Uterus (tissue), 4 donors: Measurements from ENCODE around the gene SHC1. TPM values are rescaled to one million over a fixed set of nuclear protein-coding genes. Genes with fewer than 3 reads are reported as not detected.
A peak's percentile ranks its signal among the peaks of the same experiment; 100 is the strongest.

Experiments
- DNase-seq, 2 donors: peaks; one replicate each; pipeline ENCODE4 v3.0.0-alpha.2; 2019 to 2020
- H3K27ac ChIP-seq, 2 donors: fragments of 200-600 bp; sonication (generic); 1 replicate in 1 of 2; 2 replicates in 1 of 2; pipeline ENCODE4 v1.5.1; 2016 to 2018
- H3K27me3 ChIP-seq, 2 donors: fragments of 200-600 bp; sonication (generic); one replicate each; pipeline ENCODE4 v1.5.1; 2018 to 2019; ENCODE audit warnings: control low read depth in 1 of 2
- H3K36me3 ChIP-seq, 2 donors: fragments of 200-600 bp; sonication (generic); one replicate each; pipeline ENCODE4 v1.5.1; 2019; ENCODE audit warnings: control low read depth in 1 of 2
- H3K4me1 ChIP-seq, 2 donors: fragments of 200-600 bp; sonication (generic); one replicate each; pipeline ENCODE4 v1.5.1; 2018 to 2019; ENCODE audit warnings: control low read depth in 1 of 2
- H3K4me3 ChIP-seq, 2 donors: fragments of 200-600 bp; sonication (generic); 1 replicate in 1 of 2; 2 replicates in 1 of 2; pipeline ENCODE4 v1.5.1; 2018 to 2019; ENCODE audit warnings: mild to moderate bottlenecking in 1 of 2
- H3K9me3 ChIP-seq, 2 donors: fragments of 200-600 bp; sonication (generic); one replicate each; pipeline ENCODE4 v1.5.1; 2019; ENCODE audit warnings: control low read depth in 1 of 2
- POLR2A ChIP-seq, 2 donors: fragments of 450-650 bp; IDR thresholded peaks; one replicate each; pipeline ENCODE4 v1.6.1; 2016; ENCODE audit warnings: antibody characterized with exemption in 2 of 2, mild to moderate bottlenecking in 1 of 2, moderate library complexity in 1 of 2
- intact Hi-C: fragments of 100-400 bp; cut with DNase I; formaldehyde crosslinking; loops from one replicate; pipeline ENCODE4 v1.15.1; 2023; ENCODE audit warnings: low total_unique reads
- total RNA-seq, 4 donors: library from RNA; depleted of rRNA in 3 of 4; stranded (reverse); fragments of >200 nt in 3 of 4; gene quantifications; one replicate each; pipeline versions ENCODE4 v1.1.0 to v1.2.4, GENCODE V29; 2014 to 2023
- TF ChIP-seq, protein P1 (sequence below), 4 experiments: fragments of 200-600 bp in 2 of 4; fragments of 450-650 bp in 2 of 4; sonication (generic) in 2 of 4; IDR thresholded peaks; one replicate each; pipeline ENCODE4 v1.5.1; 2016 to 2019; ENCODE audit warnings: antibody characterized with exemption in 4 of 4, mild to moderate bottlenecking in 2 of 4, moderate library complexity in 1 of 4
- donor health status: DM: yes; HTN: yes; CAD: no.

Gene SHC1
- total RNA-seq, 4 donors from 2014 or later: 93.5 to 149 (median 101) TPM

DNA sequence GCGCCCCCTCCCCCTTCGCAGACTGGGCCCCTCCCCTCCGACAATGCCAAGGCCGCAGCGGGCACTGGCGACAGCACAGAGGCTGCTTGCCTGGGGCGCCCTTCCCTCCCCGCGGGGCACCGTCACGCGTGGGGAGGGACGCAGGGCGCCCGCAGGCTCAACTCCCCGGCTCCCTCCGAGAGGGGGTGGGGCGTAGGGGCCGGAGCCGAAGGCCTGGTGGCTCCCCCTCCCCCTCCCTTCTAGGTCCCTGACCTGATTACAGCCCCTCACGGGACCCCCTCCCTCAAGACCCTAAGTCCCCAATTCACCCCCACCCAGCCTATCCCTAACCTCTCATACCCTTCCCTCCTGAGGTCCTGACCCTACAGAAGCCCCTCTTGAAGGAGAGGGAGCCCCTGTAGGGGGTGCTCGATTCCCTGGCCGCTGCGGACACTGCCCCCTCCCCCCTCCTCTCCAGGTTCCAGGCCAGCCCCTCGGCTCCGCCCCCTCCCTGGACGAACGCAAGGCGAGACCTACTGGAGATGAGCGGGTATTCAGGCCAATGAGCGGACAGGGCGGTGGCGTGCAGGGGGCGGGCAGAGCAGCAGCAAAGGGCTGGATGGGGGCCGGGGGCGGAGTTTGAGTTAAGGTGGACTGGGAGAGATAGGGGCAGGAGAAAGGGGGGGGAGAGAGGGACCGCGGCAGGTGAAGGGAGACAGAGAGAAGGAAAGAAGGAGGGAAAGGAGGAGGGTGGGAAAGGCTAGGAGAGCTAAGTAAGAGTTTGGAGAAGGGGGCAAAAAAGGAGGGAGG lies 31.3 kb upstream of the SHC1 start:
- H3K4me1 ChIP-seq: peaks cover 0 to 22% of the 10 kb centered on the region in 2 donors
- intact Hi-C loops: no loop called here
- DNase-seq: peak; percentile 100
- H3K4me3 ChIP-seq: peak overlapping the region; percentile 56 to 97
- no peaks in the 10 kb centered on the region for H3K9me3 ChIP-seq
- no peaks in the 10 kb centered on the region for H3K27me3 ChIP-seq
- peak overlapping the region; percentile 95 to 99 for H3K27ac ChIP-seq
- no peaks in the 10 kb centered on the region for H3K36me3 ChIP-seq
- TF ChIP-seq, protein P1, sequence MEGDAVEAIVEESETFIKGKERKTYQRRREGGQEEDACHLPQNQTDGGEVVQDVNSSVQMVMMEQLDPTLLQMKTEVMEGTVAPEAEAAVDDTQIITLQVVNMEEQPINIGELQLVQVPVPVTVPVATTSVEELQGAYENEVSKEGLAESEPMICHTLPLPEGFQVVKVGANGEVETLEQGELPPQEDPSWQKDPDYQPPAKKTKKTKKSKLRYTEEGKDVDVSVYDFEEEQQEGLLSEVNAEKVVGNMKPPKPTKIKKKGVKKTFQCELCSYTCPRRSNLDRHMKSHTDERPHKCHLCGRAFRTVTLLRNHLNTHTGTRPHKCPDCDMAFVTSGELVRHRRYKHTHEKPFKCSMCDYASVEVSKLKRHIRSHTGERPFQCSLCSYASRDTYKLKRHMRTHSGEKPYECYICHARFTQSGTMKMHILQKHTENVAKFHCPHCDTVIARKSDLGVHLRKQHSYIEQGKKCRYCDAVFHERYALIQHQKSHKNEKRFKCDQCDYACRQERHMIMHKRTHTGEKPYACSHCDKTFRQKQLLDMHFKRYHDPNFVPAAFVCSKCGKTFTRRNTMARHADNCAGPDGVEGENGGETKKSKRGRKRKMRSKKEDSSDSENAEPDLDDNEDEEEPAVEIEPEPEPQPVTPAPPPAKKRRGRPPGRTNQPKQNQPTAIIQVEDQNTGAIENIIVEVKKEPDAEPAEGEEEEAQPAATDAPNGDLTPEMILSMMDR (IDR thresholded peaks at IDR 0.05): peak; percentile 31 to 50 (median 45)
- peak; percentile 81 to 87 for TF ChIP-seq POLR2A (IDR thresholded peaks at IDR 0.05)

GRCh38 chr1:155001425-155001674 lies 30.8 kb upstream of the SHC1 start:
- H3K4me1 ChIP-seq: peaks cover 0 to 22% of the 10 kb centered on the region in 2 donors
- intact Hi-C loops: no loop called here

DNA sequence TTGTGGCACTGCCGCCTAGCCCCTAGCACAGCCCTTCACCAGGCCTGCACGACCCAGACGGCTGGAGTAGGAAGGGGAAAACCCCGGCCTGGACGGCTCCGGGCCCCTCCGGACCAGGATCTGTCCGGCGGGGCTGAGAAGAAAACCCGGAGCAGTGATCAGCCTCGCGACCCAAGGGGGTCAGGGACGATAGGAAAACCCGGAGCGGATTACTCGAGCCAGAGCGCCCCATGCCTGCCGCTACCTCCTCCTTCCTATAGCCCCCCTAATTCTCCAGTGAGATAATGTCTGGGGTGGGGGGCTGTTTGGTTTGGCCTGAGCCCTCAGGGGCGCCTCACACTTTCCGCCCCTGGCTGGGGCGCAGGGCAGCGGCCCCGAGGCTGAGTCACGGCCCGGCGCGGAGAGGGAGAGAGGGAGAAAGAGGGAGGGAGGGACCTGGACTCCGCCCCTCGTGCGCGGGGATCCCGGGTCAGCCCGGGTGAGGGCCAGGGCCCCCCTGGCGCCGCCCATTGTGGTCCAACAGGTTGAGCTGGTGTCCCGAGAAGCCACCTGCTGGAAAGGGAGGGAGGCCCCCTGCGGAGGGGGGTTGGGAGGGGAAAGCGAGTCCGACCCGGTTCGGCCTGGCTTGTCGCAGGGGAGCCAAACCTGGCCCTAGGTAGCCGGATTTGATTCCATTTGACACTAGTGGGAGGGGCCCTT lies 30.3 kb upstream of the SHC1 start:
- TF ChIP-seq POLR2A (IDR thresholded peaks at IDR 0.05): peak; percentile 25 to 88
- TF ChIP-seq, protein P1 (IDR thresholded peaks at IDR 0.05): peak in 2 of 4 experiments; percentile 44 to 65
- H3K9me3 ChIP-seq: no peaks in the 10 kb centered on the region
- H3K27ac ChIP-seq: peak overlapping the region; percentile 95 to 99
- peak overlapping the region; percentile 56 to 97 for H3K4me3 ChIP-seq
- peaks cover 0 to 22% of the 10 kb centered on the region in 2 donors for H3K4me1 ChIP-seq
- intact Hi-C loops: no loop called here
- H3K27me3 ChIP-seq: no peaks in the 10 kb centered on the region
- DNase-seq: peak; percentile 85 to 87
- no peaks in the 10 kb centered on the region for H3K36me3 ChIP-seq

More at GRCh38 chr1:155001425-155001674, 30.8 kb upstream of the SHC1 start:
- no peaks in the 10 kb centered on the region for H3K9me3 ChIP-seq
- peak overlapping the region; percentile 95 to 99 for H3K27ac ChIP-seq
- no peaks in the 10 kb centered on the region for H3K36me3 ChIP-seq
- no peak for TF ChIP-seq POLR2A (IDR thresholded peaks at IDR 0.05)
- TF ChIP-seq, protein P1 (IDR thresholded peaks at IDR 0.05): no peak
- DNase-seq: no peak
- peak overlapping the region; percentile 56 to 97 for H3K4me3 ChIP-seq
- H3K27me3 ChIP-seq: no peaks in the 10 kb centered on the region

- DNase-seq: peak in 1 of 2 donors; percentile 46
- no peak for TF ChIP-seq POLR2A (IDR thresholded peaks at IDR 0.05)
- TF ChIP-seq, protein P1 (IDR thresholded peaks at IDR 0.05): no peak
- intact Hi-C loops: no loop called here
- Histone ChIP-seq H3K36me3 (no peaks in the 10 kb centered on the region), H3K4me3 (peak overlapping the region; percentile 56 to 97), H3K27me3 (no peaks in the 10 kb centered on the region), H3K4me1 (peaks cover 0 to 22% of the 10 kb centered on the region in 2 donors), H3K27ac (peak overlapping the region; percentile 95 to 99), H3K9me3 (no peaks in the 10 kb centered on the region)
Measured at GRCh38 chr1:155000411-155000725, 29.8 kb upstream of the SHC1 start.
